Activated CD4-positive, alpha-beta T cell treated with anti-CD3 and anti-CD28 coated beads, Interleukin-2, amount 10 ng/mL, durations not matched to agents 24 days and 14 days (primary cell): ENCODE measurements around the gene FOXK1. TPM values are rescaled to one million over a fixed set of nuclear protein-coding genes. Genes with fewer than 3 reads are reported as not detected.
A peak's percentile ranks its signal among the peaks of the same experiment; 100 is the strongest.
"Not testable (repeated sequence)": the region's sequence is repeated elsewhere in the genome, so short reads cannot be mapped to it uniquely, and the experiment has no call there.

Experiments used
- DNase-seq: peaks from one replicate; pipeline ENCODE4 v3.0.0; 2022
- H3K27ac Mint-ChIP-seq: one replicate; pipeline ENCODE4 v1.8.0; 2022; ENCODE audit warnings: mild to moderate bottlenecking, mixed read lengths
- H3K27me3 Mint-ChIP-seq: one replicate; pipeline ENCODE4 v1.8.0; 2022; ENCODE audit warnings: mixed read lengths
- H3K36me3 Mint-ChIP-seq: one replicate; pipeline ENCODE4 v1.8.0; 2022; ENCODE audit warnings: low read depth, mild to moderate bottlenecking, mixed read lengths
- H3K4me1 Mint-ChIP-seq: one replicate; pipeline ENCODE4 v1.8.0; 2021; ENCODE audit warnings: mixed read lengths
- H3K4me3 Mint-ChIP-seq: one replicate; pipeline ENCODE4 v1.8.0; 2022; ENCODE audit warnings: mild to moderate bottlenecking, moderate library complexity, mixed read lengths
- H3K9me3 Mint-ChIP-seq: one replicate; pipeline ENCODE4 v1.8.0; 2021; ENCODE audit warnings: mixed read lengths
- intact Hi-C: fragments of 100-400 bp; cut with micrococcal nuclease; formaldehyde crosslinking; loops from one replicate; pipeline ENCODE4 v1.15.1; 2023
- total RNA-seq: library from RNA; stranded (reverse); gene quantifications from 2 replicates; pipeline ENCODE4 v1.2.3, GENCODE V29; 2022

Gene FOXK1
- total RNA-seq, 1 donor from 2014 or later = 36.6 TPM

- Mint-ChIP-seq H3K27me3 (no peaks in the 10 kb centered on the region), H3K27ac (no peak overlapping the region), H3K4me3 (no peak overlapping the region), H3K9me3 (peaks cover 11% of the 10 kb centered on the region), H3K4me1 (peaks cover 5% of the 10 kb centered on the region), H3K36me3 (peaks cover 3% of the 10 kb centered on the region)
- no peak for DNase-seq
- intact Hi-C loops = no loop called here
Observed at GRCh38 chr7:4655311-4655710, 26.8 kb upstream of the FOXK1 start.

GRCh38 chr7:4655896-4656295 is 26.2 kb upstream of the FOXK1 start:
- no peak overlapping the region for H3K27ac Mint-ChIP-seq
- H3K9me3 Mint-ChIP-seq = peaks cover 13% of the 10 kb centered on the region
- peaks cover 3% of the 10 kb centered on the region for H3K36me3 Mint-ChIP-seq
- peaks cover 5% of the 10 kb centered on the region for H3K4me1 Mint-ChIP-seq
- no peak overlapping the region for H3K4me3 Mint-ChIP-seq
- DNase-seq = no peak
- H3K27me3 Mint-ChIP-seq = no peaks in the 10 kb centered on the region
- intact Hi-C loops = no loop called here

GRCh38 chr7:4657640-4658417 is 24.3 kb upstream of the FOXK1 start:
- H3K36me3 Mint-ChIP-seq = peaks cover 3% of the 10 kb centered on the region
- H3K27ac Mint-ChIP-seq = no peak overlapping the region
- no peak overlapping the region for H3K4me3 Mint-ChIP-seq
- no peaks in the 10 kb centered on the region for H3K4me1 Mint-ChIP-seq
- peaks cover 13% of the 10 kb centered on the region for H3K9me3 Mint-ChIP-seq
- no peak for DNase-seq
- intact Hi-C loops = no loop called here
- no peaks in the 10 kb centered on the region for H3K27me3 Mint-ChIP-seq

GRCh38 chr7:4659551-4660286 is 22.4 kb upstream of the FOXK1 start:
- no peak for DNase-seq
- Mint-ChIP-seq H3K36me3 (peaks cover 3% of the 10 kb centered on the region), H3K4me3 (no peak overlapping the region), H3K27me3 (no peaks in the 10 kb centered on the region), H3K27ac (no peak overlapping the region), H3K4me1 (peaks cover 2% of the 10 kb centered on the region), H3K9me3 (peaks cover 13% of the 10 kb centered on the region)
- intact Hi-C loops = no loop called here

GRCh38 chr7:4661871-4662270 is 20.2 kb upstream of the FOXK1 start:
- H3K4me3 Mint-ChIP-seq = no peak overlapping the region
- no peak for DNase-seq
- peaks cover 3% of the 10 kb centered on the region for H3K36me3 Mint-ChIP-seq
- H3K27ac Mint-ChIP-seq = no peak overlapping the region
- intact Hi-C loops = loop anchor here (2.0 kb wide), 1 partner anchor 19 kb away; no protein-coding TSS in a partner anchor
- peaks cover 2% of the 10 kb centered on the region for H3K4me1 Mint-ChIP-seq
- peaks cover 8% of the 10 kb centered on the region for H3K9me3 Mint-ChIP-seq
- H3K27me3 Mint-ChIP-seq = no peaks in the 10 kb centered on the region

DNA sequence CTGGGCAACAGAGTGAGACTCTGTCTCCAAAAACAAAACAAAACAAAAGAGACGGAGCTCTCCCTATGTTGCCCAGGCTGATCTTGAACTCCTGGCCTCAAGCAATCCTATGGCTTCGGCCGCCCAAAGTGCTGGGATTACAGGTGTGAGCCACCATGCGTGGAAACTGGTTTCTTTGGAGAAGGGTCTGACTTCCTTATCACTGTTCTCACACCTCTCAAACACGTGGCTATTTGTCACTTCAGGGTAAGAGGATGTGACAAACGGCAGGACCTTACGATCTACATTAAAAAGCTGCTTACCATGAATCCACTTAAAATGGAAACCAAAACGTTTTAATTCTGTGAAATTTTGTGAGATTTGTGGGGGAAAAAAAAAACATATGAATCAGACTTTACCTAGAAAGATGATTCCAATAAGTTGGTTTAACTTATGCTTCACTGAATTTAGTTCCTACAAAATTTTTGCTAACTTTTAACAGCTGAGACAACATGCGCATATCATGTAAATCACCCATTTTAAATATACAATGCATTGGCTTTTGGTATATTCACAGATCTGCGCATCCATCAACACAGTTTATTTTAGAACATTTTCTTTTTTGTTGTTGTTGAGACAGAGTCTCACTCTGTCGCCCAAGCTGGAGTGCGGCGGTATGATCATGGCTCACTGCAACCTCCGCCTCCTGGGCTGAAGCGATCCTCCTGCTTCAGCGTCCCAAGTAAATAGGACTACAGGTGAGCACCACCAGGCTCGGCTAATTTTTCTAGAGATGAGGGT is 18.7 kb upstream of the FOXK1 start:
- H3K4me1 Mint-ChIP-seq = peaks cover 2% of the 10 kb centered on the region
- DNase-seq = no peak
- H3K27ac Mint-ChIP-seq = peak overlapping the region; percentile 15

GRCh38 chr7:4665661-4666060 is 16.4 kb upstream of the FOXK1 start:
- intact Hi-C loops = no loop called here
- no peak overlapping the region for H3K27ac Mint-ChIP-seq
- no peak for DNase-seq
- no peaks in the 10 kb centered on the region for H3K36me3 Mint-ChIP-seq
- peaks cover 2% of the 10 kb centered on the region for H3K4me1 Mint-ChIP-seq
- no peaks in the 10 kb centered on the region for H3K27me3 Mint-ChIP-seq
- peaks cover 2% of the 10 kb centered on the region for H3K9me3 Mint-ChIP-seq
- H3K4me3 Mint-ChIP-seq = no peak overlapping the region

More for the DNA sequence above, 18.7 kb upstream of the FOXK1 start:
- Mint-ChIP-seq H3K4me3 (no peak overlapping the region), H3K27me3 (no peaks in the 10 kb centered on the region), H3K9me3 (peaks cover 8% of the 10 kb centered on the region), H3K36me3 (peaks cover 3% of the 10 kb centered on the region)
- intact Hi-C loops = loop anchor here (2.0 kb wide), 1 partner anchor 21 kb away; no protein-coding TSS in a partner anchor

GRCh38 chr7:4667776-4668509 is 14.2 kb upstream of the FOXK1 start:
- Mint-ChIP-seq H3K9me3 (peaks cover 5% of the 10 kb centered on the region), H3K27me3 (no peaks in the 10 kb centered on the region), H3K4me3 (no peak overlapping the region), H3K4me1 (peaks cover 2% of the 10 kb centered on the region), H3K36me3 (no peaks in the 10 kb centered on the region), H3K27ac (no peak overlapping the region)
- no peak for DNase-seq
- intact Hi-C loops = no loop called here

DNA sequence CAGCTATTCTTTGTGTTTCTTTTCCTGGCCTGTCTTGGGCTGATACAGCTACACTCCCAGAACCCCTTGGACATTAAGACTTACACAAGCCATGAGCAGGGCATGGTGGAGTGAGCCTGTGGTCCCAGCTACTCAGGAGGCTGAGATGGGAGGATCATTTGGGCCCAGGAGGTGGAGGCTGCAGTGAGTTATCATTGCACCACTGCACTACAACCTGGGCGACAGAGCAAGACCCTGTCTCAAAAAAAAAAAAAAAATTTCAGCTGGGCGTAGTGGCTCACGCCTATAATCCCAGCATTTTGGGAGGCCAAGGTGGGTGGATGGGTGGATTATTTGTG is 13.6 kb upstream of the FOXK1 start:
- Mint-ChIP-seq H3K4me1 (peaks cover 2% of the 10 kb centered on the region), H3K36me3 (no peaks in the 10 kb centered on the region), H3K27ac (no peak overlapping the region), H3K27me3 (no peaks in the 10 kb centered on the region), H3K4me3 (no peak overlapping the region), H3K9me3 (peaks cover 5% of the 10 kb centered on the region)
- no peak for DNase-seq
- intact Hi-C loops = no loop called here

DNA sequence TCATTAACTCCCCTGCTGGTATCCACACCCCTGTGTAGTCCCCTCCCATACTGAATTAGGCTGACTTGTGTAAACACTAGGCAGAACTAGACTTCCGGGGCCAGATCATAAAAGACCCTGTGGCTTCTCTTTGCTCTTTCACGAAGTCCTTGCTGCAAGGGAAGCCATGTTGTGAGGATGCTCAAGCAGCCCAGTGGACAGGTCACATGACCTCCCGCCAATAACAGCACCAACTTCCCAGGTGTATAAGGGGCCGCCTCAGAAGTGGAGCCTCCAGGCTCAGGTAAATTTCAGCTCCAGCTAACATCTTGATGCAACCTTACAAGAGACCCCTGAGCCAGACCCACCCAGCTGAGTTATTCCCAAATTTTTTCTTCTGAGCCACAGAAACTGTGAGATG is 11.3 kb upstream of the FOXK1 start:
- intact Hi-C loops = no loop called here
- Mint-ChIP-seq H3K4me1 (no peaks in the 10 kb centered on the region), H3K27me3 (no peaks in the 10 kb centered on the region), H3K36me3 (no peaks in the 10 kb centered on the region), H3K9me3 (peaks cover 5% of the 10 kb centered on the region), H3K27ac (no peak overlapping the region), H3K4me3 (no peak overlapping the region)
- DNase-seq = no peak

GRCh38 chr7:4675771-4676367 is 6.2 kb upstream of the FOXK1 start:
- peaks cover 1% of the 10 kb centered on the region for H3K9me3 Mint-ChIP-seq
- peaks cover 2% of the 10 kb centered on the region for H3K4me1 Mint-ChIP-seq
- intact Hi-C loops = no loop called here
- no peak overlapping the region for H3K4me3 Mint-ChIP-seq
- no peak for DNase-seq
- no peak overlapping the region for H3K27ac Mint-ChIP-seq
- no peaks in the 10 kb centered on the region for H3K27me3 Mint-ChIP-seq
- H3K36me3 Mint-ChIP-seq = no peaks in the 10 kb centered on the region

- intact Hi-C loops, H3K27ac Mint-ChIP-seq, H3K36me3 Mint-ChIP-seq, H3K4me1 Mint-ChIP-seq, H3K4me3 Mint-ChIP-seq, H3K27me3 Mint-ChIP-seq, H3K9me3 Mint-ChIP-seq, DNase-seq: not testable (repeated sequence)
Observed at GRCh38 chr7:4677518-4677917, 4.6 kb upstream of the FOXK1 start.

DNA sequence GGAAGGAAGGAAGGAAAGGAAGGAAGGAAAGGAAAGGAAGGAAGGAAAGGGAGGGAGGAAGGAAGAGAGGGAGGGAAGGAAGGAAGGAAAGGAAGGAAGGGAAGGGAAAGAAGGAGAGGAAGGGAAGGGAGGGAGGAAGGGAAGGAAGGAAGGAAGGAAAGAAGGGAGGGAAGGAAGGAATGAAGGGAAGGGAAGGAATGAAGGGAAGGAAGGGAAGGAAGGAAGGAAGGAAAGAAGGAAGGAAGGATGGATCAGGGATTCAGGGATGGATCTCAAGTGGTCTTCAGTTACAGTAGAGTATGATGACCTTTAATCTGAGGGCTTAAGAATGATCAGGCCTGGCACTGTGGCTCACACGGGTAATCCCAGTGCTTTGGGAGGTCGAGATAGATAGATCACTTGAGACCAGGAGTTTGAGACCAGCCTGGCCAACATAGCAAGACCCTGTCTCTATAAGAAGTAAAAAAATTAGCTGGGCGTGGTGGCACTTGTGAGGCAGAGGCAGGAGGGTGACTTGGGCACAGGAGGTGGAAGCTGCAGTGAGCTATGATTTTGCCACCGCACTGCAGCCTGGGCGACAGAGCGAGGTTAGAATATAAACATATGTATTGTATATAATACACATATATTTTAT is 760 bp upstream of the FOXK1 start:
- H3K36me3 Mint-ChIP-seq = peaks cover 17% of the 10 kb centered on the region
- no peaks in the 10 kb centered on the region for H3K9me3 Mint-ChIP-seq
- intact Hi-C loops = no loop called here
- peak overlapping the region; percentile 89 for H3K27ac Mint-ChIP-seq
- DNase-seq = no peak
- no peaks in the 10 kb centered on the region for H3K27me3 Mint-ChIP-seq
- H3K4me1 Mint-ChIP-seq = peaks cover 23% of the 10 kb centered on the region
- H3K4me3 Mint-ChIP-seq = peak overlapping the region; percentile 91
